Stimulated activated CD4-positive, alpha-beta T cell treated with anti-CD3 and anti-CD28 coated beads, Interleukin-1b, Interleukin-23, amount 100 ng/mL, for 48 hours (primary cell): ENCODE measurements around the gene ANTXR1.

Experiments used
- DNase-seq: peaks from one replicate; pipeline ENCODE4 v3.0.0-alpha.2; 2020

Gene ANTXR1

GRCh38 chr2:69298261-69298660 is 285.3 kb downstream of the ANTXR1 start:
- no peak for DNase-seq

DNA sequence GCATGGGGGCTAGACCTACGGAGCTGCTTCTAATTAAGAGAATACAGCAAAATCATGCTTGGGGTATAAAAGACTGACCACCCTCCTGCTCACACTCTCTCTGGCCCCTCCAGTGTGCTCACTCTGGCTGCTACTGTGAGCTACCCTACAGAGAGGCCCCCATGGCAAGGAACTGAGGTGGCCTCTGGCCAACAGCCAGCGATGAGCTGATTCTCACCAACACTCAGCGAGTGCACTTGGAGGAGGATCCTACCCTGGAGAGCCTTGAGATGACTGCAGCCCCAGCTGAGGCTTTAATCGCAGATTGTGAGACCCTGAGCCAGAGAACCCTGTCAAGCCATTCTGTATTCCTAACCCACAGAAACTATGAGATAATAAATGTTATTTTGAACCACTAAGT is 285.9 kb downstream of the ANTXR1 start:
- DNase-seq = no peak
